Activated CD4-positive, alpha-beta T cell treated with anti-CD3 and anti-CD28 coated beads for 24 hours (primary cell): ENCODE measurements around the gene CDK15.
"Not testable (repeated sequence)": the region's sequence is repeated elsewhere in the genome, so short reads cannot be mapped to it uniquely, and the experiment has no call there.

ENCODE experiments used
- DNase-seq, 2 donors: peaks; one replicate each; pipeline ENCODE4 v3.0.0-alpha.2; 2020; ENCODE audit warnings: low read depth in 2 of 2

Gene CDK15

GRCh38 chr2:201806442-201807170, at the start of gene CDK15:
CDK15 (plus strand) TSS chr2:201806537; CDS start chr2:201806665, 128 bp downstream.
- no peak for DNase-seq

DNA sequence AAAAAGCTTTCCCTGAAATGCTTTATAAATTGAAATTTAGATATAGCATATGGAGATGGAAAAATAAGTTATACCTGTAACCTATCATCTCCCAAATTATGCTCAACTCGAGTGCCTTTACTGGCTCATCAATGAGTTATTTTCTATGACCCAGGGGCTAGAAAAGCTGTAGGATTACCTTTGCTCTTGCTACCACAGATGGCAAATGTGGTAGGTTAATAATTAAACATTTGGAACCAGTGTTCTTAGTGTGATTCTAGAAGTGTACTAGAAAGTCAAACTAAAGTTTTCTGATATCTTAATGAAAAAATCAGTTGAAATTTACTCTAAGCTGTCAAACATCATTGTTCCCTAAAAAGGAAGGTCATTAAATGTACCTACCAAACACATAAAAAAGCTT, 48.1 kb upstream of the CDK15 start:
- no peak for DNase-seq

- DNase-seq: no peak
Measured at GRCh38 chr2:201758873-201759272, 47.5 kb upstream of the CDK15 start.

DNA sequence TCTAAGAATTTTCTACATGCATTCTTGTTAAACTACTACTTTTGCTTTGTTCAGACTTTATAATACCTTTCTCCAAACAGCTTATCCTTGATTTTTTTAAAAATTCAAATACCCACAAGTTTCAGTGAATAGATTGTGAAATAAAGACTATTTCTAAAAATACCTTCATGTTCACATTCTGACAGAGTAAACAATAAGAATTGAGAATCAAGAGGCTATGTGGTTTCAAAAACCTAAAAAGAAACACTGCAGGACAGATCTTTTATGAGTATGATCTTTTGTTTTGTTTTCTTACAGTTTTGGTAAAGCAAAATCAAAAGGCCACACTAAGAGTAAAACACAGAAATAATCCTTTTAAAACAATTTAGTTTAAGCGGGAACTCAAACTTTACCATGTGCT, 46.8 kb upstream of the CDK15 start:
- DNase-seq: no peak

DNA sequence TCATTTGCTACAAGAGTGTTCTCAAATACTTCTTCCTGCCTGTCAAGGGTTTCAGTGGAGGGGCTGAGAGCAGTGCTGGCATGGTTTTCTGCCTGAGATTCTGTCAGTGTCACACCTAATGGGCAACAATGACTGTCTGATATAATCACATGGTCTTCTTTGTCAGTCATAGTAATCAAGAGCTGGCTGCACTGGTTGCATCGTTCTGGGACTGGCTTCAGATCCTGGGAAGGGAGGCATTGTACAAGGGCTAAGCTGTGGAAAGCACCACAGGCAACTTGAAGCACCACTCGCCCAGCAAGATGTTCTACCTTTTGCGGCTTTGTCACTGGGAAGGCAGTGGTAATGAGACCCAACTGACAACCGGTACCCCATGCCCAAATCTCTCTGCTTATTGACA, 45.2 kb upstream of the CDK15 start:
- DNase-seq: no peak

DNA sequence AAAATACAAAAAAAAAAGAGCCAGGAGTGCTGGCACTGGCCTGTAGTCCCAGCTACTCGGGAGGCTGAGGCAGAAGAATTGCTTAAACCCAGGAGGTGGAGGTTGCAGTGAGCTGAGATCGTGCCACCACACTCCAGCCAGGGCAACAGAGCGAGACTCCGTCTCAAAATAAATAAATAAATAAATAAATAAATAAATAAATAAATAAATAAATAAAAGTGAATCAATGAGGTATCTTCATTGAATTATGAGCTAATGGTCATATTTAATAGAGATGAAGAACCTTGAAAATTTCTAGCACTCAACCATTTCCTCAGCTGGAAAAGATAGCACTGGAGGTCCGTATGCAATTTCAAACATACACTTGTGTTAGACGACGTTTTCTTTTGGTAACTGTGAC, 41.9 kb upstream of the CDK15 start:
- DNase-seq: not testable (repeated sequence)

DNA sequence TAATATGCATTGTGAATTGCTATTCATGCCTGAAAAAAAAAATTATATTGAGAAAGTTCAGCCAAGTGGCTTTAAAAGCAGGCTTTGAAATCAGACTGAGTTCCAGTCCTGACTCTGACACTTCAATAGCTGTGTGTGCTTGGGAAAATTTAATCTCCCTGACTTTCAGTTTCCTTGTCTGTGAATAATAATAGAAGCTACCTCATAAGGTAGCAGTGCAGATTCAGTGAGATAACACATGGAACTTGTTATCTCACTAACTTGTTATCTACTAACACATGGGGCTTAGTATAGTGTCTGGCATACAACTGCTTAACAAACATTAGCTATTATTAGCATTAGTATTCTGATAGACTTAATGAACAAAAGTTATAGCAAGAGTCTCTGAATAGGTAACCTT, 40.5 kb upstream of the CDK15 start:
- DNase-seq: no peak

- no peak for DNase-seq
Measured at GRCh38 chr2:201768918-201769317, 37.4 kb upstream of the CDK15 start.

GRCh38 chr2:201769666-201770373, 36.5 kb upstream of the CDK15 start:
- no peak for DNase-seq

DNA sequence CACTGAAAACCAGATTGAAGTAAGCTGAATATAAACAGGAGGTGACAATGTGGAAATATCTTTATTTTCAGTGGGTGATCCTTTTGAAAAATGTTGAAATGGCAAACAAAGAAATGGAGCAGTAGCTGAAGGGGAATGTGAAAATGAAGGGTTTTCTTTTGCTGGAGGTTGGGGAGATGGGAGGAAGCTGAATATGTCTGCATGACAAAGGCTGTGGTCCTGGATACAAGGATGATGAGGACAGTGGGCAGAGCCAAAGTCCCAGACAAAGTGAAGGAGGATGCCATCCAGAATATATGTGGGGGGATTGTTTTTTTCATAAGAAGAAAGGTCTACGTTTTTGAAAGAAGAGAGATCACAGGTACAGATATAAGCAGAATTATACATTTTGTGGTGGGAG, 32.3 kb upstream of the CDK15 start:
- DNase-seq: no peak

DNA sequence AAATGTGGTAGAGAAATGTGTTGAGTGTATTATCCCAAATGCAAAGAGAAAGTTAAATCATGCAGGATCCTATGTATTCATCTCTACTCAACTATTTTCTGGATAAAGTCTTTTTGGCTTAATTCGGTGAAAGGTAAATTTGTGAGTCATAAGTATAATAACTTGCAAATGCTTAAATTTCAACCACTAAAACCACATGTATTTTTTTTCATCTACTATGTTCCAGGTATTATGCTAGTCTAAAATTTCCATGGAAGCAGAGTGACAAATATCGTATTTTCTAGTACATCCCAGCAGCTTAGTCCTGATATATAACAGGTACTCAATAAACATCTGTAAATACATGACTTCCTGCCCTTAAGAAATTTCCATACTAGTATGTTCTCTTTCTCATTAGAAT, 31.8 kb upstream of the CDK15 start:
- no peak for DNase-seq

GRCh38 chr2:201775326-201775725, 31.0 kb upstream of the CDK15 start:
- DNase-seq: no peak

GRCh38 chr2:201777043-201777442, 29.3 kb upstream of the CDK15 start:
- DNase-seq: no peak

GRCh38 chr2:201777869-201778268, 28.5 kb upstream of the CDK15 start:
- DNase-seq: no peak

GRCh38 chr2:201779901-201780673, 26.2 kb upstream of the CDK15 start:
- DNase-seq: no peak

- DNase-seq: peak; percentile 87 to 92
Measured at GRCh38 chr2:201780674-201781493, 25.5 kb upstream of the CDK15 start, which contains the start of gene ALS2. ALS2 (minus strand) TSS chr2:201780933; CDS start chr2:201768885, 12,048 bp downstream.

- DNase-seq: peak in 1 of 2 donors; percentile 2
Measured at GRCh38 chr2:201781557-201782051, 24.7 kb upstream of the CDK15 start.

DNA sequence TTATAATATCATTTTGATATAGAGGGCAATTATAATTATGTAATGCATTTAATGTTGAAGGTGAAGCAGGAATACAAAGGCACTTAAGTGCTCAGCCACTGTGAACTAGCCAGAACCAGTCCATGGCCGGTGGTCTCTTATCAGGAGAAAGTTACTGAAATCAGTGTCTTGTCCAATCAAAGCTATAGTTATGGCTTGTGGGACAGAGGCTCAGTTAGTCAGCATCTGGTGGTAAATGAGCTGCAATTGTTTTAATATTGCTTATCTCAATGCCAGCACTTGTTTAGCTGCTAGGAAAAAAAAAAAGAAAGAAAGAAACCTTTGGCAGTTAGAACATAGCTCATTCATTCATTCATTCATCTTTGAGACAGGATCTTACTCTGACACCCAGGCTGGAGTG, 21.8 kb upstream of the CDK15 start:
- DNase-seq: no peak

- DNase-seq: no peak
Measured at GRCh38 chr2:201785135-201785534, 21.2 kb upstream of the CDK15 start.

DNA sequence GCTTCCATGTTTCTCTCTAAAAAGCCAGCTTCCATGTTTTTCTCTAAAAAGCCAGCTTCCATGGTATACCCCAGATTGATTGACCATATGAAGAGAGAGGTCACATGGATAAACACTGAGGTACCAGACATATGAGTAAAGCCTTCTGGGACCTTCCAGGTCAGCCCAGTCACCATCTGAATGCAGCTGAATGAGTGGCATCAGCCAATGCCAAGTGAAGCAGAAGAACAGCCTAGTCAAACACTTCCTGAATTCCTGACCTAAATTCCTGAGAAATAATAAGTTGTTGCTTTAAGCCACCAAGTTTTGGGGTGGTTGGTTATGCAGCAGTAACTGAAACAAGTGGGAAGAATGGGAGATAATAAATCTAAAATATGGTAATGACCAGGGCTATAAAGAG, 19.9 kb upstream of the CDK15 start:
- DNase-seq: no peak

DNA sequence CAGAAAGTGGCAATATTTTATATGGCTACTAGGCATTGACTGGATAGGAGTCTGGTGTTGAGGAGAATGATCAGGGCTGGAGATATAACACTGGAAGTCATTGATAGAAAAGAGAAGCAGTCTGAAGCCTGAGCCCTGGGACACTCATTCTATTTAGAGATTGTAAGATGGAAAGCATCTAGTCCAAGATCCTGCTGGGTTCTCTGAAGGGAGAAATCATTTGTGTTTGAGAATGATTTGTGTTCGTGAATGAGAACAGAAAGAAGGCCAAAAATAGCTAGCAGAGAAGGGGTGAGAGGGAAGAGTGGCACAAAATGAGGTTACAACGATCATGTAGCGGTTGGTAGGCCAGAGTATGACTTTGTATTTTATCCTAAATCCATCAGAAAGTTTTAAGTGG, 18.0 kb upstream of the CDK15 start:
- no peak for DNase-seq
